HG02798 (cell line): Measurements from ENCODE around the gene ZNF808.
"Not testable (repeated sequence)": the region's sequence is repeated elsewhere in the genome, so short reads cannot be mapped to it uniquely, and the experiment has no call there.

ENCODE experiments used
- ATAC-seq: cut with Tn5 transposase; IDR thresholded peaks from one replicate; pipeline ENCODE4 v1.9.1; 2021; ENCODE audit warnings: mild to moderate bottlenecking; ENCODE audit not compliant: unreplicated experiment, poor library complexity

ZNF808 gene

GRCh38 chr19:52535385-52535770 is 7.9 kb downstream of the ZNF808 start:
- peak; percentile 11 for ATAC-seq

DNA sequence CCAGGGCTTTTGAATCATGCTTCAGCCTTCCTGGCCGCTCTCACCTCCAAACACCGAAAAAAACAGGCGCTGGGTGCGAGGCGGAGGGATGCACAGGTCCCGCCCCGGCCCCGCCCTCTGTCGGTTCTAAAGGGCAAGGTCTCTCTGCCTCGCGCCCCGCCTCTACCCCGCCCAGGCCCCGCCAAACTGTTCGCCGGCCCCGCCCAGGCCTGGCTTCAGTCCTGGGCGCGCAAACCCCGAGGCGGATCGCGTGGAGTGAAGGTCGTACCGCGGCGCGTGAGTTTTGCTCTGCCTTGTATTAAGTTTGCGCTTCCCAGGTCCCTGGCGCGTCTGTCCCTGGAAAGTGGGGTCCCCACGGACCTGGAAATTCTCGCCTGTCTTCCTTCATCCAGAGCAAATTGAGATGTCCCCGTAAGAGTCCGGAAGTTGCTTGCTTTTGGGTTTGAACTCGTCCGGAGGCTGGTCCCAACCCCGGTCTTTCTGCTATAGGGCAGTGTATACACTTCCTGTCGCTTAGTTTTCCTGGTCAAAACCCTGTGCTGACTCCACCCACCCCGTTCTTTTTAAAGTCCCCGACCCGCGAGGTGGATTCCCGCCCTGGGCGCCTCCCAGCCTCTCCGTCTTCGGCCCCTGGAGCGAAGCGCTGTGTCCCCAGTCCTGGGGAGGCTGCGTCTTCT is 8.4 kb downstream of the ZNF808 start:
- ATAC-seq = peak; percentile 89

GRCh38 chr19:52536448-52536800 is 9.0 kb downstream of the ZNF808 start:
- peak; percentile 25 for ATAC-seq

- not testable (repeated sequence) for ATAC-seq
Measured at GRCh38 chr19:52538815-52539214, 11.3 kb downstream of the ZNF808 start.

DNA sequence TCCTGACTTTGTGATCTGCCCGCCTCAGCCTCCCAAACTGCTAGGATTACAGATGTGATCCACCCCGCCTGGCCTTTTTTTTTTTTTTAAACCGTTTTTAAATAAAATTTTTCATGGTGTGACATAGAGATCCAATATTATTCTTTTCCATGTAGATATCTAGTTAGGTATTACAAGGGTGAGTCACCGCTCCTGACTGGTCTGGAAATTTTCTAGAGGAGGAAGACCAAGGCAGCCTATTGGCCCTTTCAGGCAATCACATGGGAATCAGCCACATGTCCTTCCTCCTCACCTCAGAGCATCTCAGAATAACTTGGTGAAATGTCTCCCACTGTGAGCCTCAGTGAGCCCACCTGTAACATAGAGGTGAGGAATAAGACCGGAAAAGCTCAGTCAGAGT is 13.7 kb downstream of the ZNF808 start:
- not testable (repeated sequence) for ATAC-seq

DNA sequence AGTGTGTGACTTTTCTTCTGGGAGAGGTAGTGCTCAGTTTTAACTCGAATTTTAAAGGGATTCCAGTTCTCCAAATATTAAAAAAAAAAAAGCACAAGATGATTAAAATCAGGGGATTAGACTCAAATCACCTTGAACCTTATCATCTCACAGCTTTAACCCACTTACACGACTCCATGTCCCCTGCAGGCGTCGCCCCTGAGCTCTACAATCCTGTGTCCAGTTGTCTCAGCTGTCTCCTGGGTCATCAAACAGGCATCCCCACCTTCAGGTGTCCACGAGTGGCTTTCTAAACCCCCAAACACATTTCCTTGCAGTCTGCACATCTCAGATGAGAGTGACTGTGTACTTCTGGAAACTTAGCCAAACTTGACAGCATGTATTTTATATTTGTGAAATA is 14.1 kb downstream of the ZNF808 start:
- no peak for ATAC-seq

DNA sequence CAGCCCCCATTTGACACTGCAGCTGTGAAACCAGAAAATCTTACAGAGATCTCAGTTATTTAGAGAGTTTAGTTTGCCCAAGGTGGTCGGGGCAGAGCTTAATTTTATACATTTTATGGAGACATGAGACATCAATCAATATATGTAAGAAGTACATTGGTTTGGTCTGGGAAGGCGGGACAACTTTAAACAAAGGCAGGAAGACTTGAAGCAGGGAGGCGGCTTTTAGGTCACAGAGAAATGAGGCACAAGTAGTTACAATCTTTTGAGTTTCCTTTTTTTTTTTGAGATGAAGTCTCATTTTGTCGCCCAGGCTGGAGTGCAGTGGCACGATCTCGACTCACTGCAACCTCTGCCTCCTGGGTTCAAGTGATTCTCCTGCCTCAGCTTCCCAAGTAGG is 15.1 kb downstream of the ZNF808 start:
- not testable (repeated sequence) for ATAC-seq

DNA sequence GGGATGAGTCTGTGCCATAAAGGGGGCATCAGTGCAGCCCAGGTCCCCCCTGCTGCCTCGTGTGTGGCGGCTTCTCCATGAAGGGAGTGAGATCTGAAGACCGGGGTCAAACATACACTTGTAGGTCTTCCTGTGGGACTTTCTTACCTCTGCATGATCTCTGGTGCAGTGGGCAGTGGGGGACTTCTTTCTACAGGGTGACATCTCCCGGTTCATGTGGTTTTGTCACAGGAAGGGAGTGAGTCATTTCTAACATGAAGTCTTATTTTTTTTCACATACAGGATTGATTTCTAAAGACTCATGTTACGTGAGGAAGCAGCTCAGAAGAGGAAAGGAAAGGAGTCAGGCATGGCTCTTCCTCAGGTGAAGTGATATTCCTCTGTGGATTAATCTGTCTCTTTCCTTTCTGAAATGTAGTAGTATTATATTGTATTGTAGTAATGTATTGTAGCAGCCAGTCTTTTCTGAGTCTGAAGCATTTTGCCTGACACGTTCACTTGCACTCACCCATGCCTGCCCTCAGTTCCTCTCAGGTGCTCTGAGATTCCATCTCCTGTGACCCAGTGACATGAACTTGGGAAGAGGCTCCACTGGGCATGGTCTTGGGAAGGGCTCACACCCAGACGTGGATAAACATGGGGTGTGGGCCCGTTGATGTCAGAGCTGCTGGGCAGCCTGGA is 15.7 kb downstream of the ZNF808 start:
- ATAC-seq = no peak

- no peak for ATAC-seq
Measured at GRCh38 chr19:52554216-52554971, 26.9 kb downstream of the ZNF808 start.

GRCh38 chr19:52557231-52557995 is 29.9 kb downstream of the ZNF808 start:
- no peak for ATAC-seq

DNA sequence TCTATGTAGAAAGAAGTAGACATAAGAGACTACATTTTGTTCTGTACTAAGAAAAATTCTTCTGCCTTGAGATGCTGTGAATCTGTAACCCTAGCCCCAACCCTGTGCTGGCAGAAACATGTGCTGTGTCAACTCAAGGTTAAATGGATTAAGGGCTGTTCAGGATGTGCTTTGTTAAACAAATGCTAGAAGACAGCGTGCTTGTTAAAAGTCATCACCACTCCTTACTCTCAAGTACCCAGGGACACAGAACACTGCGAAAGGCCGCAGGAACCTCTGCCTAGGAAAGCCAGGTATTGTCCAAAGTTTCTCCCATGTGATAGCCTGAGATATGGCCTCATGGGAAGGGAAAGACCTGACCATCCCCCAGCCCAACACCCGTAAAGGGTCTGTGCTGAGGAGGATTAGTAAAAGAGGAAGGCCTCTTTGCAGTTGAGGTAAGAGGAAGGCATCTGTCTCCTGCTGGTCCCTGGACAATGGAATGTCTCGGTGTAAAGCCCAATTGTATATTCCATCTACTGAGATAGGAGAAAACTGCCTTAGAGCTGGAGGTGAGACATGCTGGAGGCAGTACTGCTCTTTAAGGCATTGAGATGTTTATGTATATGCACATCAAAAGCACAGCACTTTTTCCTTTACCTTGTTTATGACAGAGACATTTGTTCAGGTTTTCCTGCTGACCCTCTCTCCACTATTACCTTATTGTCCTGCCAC is 31.4 kb downstream of the ZNF808 start:
- not testable (repeated sequence) for ATAC-seq

GRCh38 chr19:52561611-52562010 is 34.1 kb downstream of the ZNF808 start:
- ATAC-seq = not testable (repeated sequence)

DNA sequence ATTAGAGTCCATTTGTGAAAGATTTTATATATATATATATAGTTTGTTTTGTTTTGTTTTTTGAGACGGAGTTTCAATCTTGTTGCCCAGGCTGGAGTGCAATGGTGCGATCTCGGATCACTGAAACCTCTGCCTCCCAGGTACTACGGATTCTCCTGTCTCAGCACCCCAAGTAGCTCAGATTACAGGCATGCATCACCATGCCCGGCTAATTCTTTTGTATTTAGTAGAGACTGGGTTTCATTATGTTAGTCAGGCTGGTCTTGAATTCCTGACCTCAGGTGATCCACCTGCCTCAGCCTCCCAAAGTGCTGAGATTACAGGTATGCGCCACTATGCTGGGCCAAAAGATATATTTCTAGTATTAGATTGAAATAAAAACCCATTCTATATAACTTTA is 38.7 kb downstream of the ZNF808 start:
- no peak for ATAC-seq

GRCh38 chr19:52566588-52566987 is 39.1 kb downstream of the ZNF808 start:
- no peak for ATAC-seq

DNA sequence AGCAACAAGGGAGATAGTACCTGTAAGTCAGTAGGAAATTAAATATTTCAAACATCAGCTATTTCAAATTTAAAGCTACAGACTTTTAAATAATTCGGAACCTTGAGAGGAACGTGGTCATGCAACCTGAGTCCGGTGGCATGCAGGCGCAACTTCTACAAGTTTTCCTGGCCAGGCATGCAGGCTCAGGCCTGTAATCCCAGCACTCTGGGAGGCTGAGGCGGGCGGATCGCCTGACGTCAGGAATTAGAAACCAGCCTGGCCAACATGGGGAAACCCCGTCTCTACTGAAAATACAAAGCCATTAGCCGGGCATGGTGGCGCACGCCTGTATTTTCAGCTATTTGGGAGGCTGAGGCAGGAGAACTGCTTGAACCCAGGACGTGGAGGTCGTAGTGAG is 40.5 kb downstream of the ZNF808 start:
- no peak for ATAC-seq

GRCh38 chr19:52569638-52569999 is 42.2 kb downstream of the ZNF808 start:
- ATAC-seq = not testable (repeated sequence)

DNA sequence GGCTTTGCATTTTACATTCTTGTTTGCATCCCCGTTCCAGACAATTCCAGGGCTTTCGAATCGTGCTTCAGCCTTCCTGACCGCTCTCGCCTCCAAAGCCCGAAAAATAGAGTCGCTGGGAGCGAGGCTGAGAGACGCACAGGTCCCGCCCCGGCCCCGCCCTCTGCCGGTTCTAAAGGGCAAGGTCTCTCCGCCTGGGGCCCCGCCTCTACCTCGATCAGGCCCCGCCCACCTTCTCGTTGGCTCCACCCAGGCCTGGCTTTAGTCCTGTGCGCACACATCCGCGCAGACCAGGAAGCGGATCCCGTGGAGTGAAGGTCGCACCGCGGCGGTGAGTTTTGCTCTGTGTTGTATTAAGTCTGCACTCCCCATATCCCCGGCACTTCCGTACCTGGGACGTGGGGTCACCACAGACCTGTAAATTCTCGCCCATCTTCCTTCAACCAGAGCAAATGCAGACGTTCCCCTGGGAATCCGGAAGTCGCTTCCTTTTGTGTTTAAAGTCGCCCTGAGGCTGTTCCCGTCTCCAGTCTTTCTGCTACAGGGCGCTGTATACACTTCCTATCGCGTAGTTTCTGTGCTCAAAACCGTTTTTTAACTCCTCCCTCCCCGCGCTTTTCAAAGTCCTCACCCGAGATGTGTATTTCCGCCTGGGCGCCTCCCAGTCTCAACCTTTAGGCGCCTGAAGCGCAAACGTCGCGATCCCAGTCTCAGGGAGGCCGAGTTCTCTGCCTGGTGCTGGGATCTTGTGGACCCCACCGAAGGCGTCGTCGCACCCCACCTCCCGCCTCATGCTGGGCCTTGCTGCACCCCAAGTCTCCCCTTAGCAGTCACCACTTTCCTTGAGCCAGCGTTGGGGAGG is 42.8 kb downstream of the ZNF808 start, which contains the start of gene ZNF701:
ZNF701 (plus strand) TSS at position 288 of the 862 bp plus-strand sequence. CDS start 3,861 bp downstream, outside the sequence.
- peak; percentile 98 for ATAC-seq

DNA sequence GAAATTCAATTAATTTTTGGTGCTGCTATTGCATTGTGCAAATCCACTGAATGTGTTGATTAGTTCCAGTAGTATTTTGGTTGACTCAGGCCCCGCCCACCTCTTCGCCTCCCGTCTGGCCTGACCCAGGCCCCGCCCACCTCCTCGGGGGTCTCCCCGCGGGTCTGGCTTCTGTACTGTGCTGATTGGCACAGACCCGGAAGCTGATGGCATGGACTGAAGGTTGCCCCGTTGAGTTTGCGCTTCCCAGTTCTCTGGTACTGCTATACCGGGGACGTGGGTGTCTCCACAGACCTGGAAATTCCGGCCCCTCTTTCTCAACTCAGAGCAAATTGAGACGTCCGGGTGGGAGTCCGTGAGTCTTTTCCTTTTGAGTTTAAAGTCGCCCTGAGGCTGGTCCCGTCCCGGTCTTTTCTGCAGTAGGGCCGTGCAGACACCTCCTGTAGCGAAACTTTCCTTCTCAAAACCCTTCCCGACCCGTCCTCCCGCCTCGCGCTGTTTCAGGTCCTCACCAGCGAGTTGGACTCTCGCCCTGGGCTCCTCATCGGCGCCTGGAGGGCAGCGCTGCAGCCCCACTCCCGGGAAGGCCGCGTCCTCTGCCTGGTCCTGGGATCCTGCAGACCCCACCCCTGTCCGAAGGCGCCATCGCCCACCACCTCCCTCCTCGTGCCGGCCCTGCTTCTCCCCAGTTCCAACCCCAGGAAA is 57.4 kb downstream of the ZNF808 start:
- no peak for ATAC-seq
